GM23248 (cell line): ENCODE measurements around the gene HSPA1A. TPM values are rescaled to one million over a fixed set of nuclear protein-coding genes. Genes with fewer than 3 reads are reported as not detected.

Experiments
- DNase-seq: peaks from one replicate; pipeline ENCODE4 v3.0.0-alpha.2; 2015
- H2AFZ ChIP-seq: fragments of 200-600 bp; sonication (generic); 2 replicates; pipeline ENCODE4 v1.6.1; 2016; ENCODE audit warnings: antibody characterized with exemption
- H3F3A ChIP-seq: fragments of 200-600 bp; sonication (generic); 2 replicates; pipeline ENCODE4 v1.6.1; 2016; ENCODE audit warnings: mild to moderate bottlenecking, antibody characterized with exemption, mixed run types; ENCODE audit not compliant: insufficient read depth
- H3K27ac ChIP-seq: fragments of 200-600 bp; sonication (generic); 2 replicates; pipeline ENCODE4 v1.5.1; 2016; ENCODE audit warnings: mild to moderate bottlenecking
- H3K27me3 ChIP-seq: fragments of 200-600 bp; sonication (generic); replicated peaks from 2 replicates; pipeline ENCODE4 v1.6.1; 2016; ENCODE audit warnings: mild to moderate bottlenecking; ENCODE audit not compliant: insufficient read depth
- H3K36me3 ChIP-seq: fragments of 200-600 bp; sonication (generic); 2 replicates; pipeline ENCODE4 v1.6.1; 2016; ENCODE audit warnings: low read depth, mild to moderate bottlenecking
- H3K4me1 ChIP-seq: fragments of 200-600 bp; sonication (generic); 2 replicates; pipeline ENCODE4 v1.6.1; 2016; ENCODE audit warnings: mild to moderate bottlenecking; ENCODE audit not compliant: insufficient read depth
- H3K4me2 ChIP-seq: fragments of 200-600 bp; sonication (generic); one replicate; pipeline ENCODE4 v1.6.1; 2016; ENCODE audit warnings: mild to moderate bottlenecking; ENCODE audit not compliant: unreplicated experiment
- H3K4me3 ChIP-seq: fragments of 200-600 bp; sonication (generic); 2 replicates; pipeline ENCODE4 v1.5.1; 2016; ENCODE audit warnings: mild to moderate bottlenecking
- H3K79me2 ChIP-seq: fragments of 200-600 bp; sonication (generic); 2 replicates; pipeline ENCODE4 v1.6.1; 2016; ENCODE audit warnings: mild to moderate bottlenecking; ENCODE audit not compliant: insufficient read depth
- H3K9ac ChIP-seq: fragments of 200-600 bp; sonication (generic); 2 replicates; pipeline ENCODE4 v1.6.1; 2016; ENCODE audit warnings: mild to moderate bottlenecking
- H3K9me2 ChIP-seq: fragments of 200-600 bp; sonication (generic); 2 replicates; pipeline ENCODE4 v1.6.1; 2016; ENCODE audit warnings: mixed run types, mild to moderate bottlenecking, moderate library complexity; ENCODE audit not compliant: insufficient read depth
- H3K9me3 ChIP-seq: fragments of 200-600 bp; sonication (generic); one replicate; pipeline ENCODE4 v1.6.1; 2017; ENCODE audit warnings: low read depth
- H4K20me1 ChIP-seq: fragments of 200-600 bp; sonication (generic); 2 replicates; pipeline ENCODE4 v1.6.0; 2016; ENCODE audit not compliant: insufficient read depth
- EZH2 ChIP-seq: fragments of 200-600 bp; sonication (generic); IDR thresholded peaks from 2 replicates; pipeline ENCODE4 v1.6.1; 2018; ENCODE audit warnings: antibody characterized with exemption, mild to moderate bottlenecking; ENCODE audit not compliant: insufficient read depth, poor library complexity, severe bottlenecking
- EZH2phosphoT487 ChIP-seq: fragments of 200-600 bp; sonication (generic); IDR thresholded peaks from 2 replicates; pipeline ENCODE4 v1.6.1; 2018; ENCODE audit warnings: antibody characterized with exemption, moderate library complexity, mild to moderate bottlenecking, low read depth; ENCODE audit not compliant: insufficient read depth
- WGBS, 2 experiments: methylation state at CpG; one replicate each; pipeline ENCODE4 v1.1.6; 2015 to 2017; ENCODE audit warnings: low lambda C conversion rate in 2 of 2, low coverage in 1 of 2; ENCODE audit errors: missing lambda C conversion rate in 2 of 2; 5-methylcytosine and 5-hydroxymethylcytosine counted together
- in situ Hi-C: fragments of 300-500 bp; cut with MboI; formaldehyde crosslinking; loops from 2 replicates; pipeline ENCODE4 v1.15.0; 2020
- polyA plus RNA-seq: library from polyadenylated mRNA; unstranded; fragments of >200 nt; fragmentation: Nextera tagmentation; extraction: Ambion mirVana; gene quantifications from 2 replicates; pipeline ENCODE4 v1.2.1, GENCODE V29; 2016
- small RNA-seq: library from RNA; depleted of rRNA; stranded (forward); fragments of <200 nt; gene quantifications from one replicate; pipeline ENCODE3, GENCODE V24; 2014; ENCODE audit warnings: low read depth, low replicate concordance
- total RNA-seq: library from RNA; depleted of rRNA; stranded (reverse); fragments of >200 nt; shearing (Covaris generic); gene quantifications from 2 replicates; pipeline ENCODE4 v1.2.3, GENCODE V29; 2014; rRNA removed

HSPA1A gene
- total and polyA plus RNA-seq, 2 experiments from 2014 or later = 67.5 to 107 TPM

- Histone ChIP-seq H3K9me3 (no peaks in the 10 kb centered on the region), H3K9ac (no peak overlapping the region), H3K79me2 (peaks cover 11% of the 10 kb centered on the region), H3K9me2 (no peaks in the 10 kb centered on the region), H3F3A (0 out of 2 replicates have a peak, but pooled peaks cover 7% of the 10 kb centered on the region), H4K20me1 (no peaks in the 10 kb centered on the region), H3K36me3 (no peaks in the 10 kb centered on the region), H3K4me2 (no peak overlapping the region), H2AFZ (no peak overlapping the region), H3K4me1 (peaks cover 11% of the 10 kb centered on the region), H3K27ac (no peak overlapping the region), H3K4me3 (no peak overlapping the region), H3K27me3 (no peaks in the 10 kb centered on the region)
- WGBS, 2 experiments = 84 to 87% methylated on average over 8 of the region's 8 CpGs
- TF ChIP-seq EZH2phosphoT487 (no peak), EZH2 (no peak)
- DNase-seq = no peak
- in situ Hi-C loops = no loop called here
Observed at GRCh38 chr6:31864818-31865204, 49.5 kb downstream of the HSPA1A start.

- no peak overlapping the region for H3K4me2 ChIP-seq
- in situ Hi-C loops = no loop called here
- H3K36me3 ChIP-seq = no peaks in the 10 kb centered on the region
- H3F3A ChIP-seq = 0 out of 2 replicates have a peak, but pooled peaks cover 7% of the 10 kb centered on the region
- no peak for DNase-seq
- TF ChIP-seq EZH2 (no peak), EZH2phosphoT487 (no peak)
- no peak overlapping the region for H3K4me3 ChIP-seq
- H3K79me2 ChIP-seq = peaks cover 11% of the 10 kb centered on the region
- H2AFZ ChIP-seq = no peak overlapping the region
- no peaks in the 10 kb centered on the region for H3K9me2 ChIP-seq
- WGBS, 2 experiments = 83 to 85% methylated on average over 21 of the region's 21 CpGs
- H3K4me1 ChIP-seq = peaks cover 11% of the 10 kb centered on the region
- H3K9ac ChIP-seq = no peak overlapping the region
- H3K27ac ChIP-seq = no peak overlapping the region
- no peaks in the 10 kb centered on the region for H3K9me3 ChIP-seq
- no peaks in the 10 kb centered on the region for H4K20me1 ChIP-seq
- no peaks in the 10 kb centered on the region for H3K27me3 ChIP-seq
Observed at GRCh38 chr6:31865205-31866118, 50.1 kb downstream of the HSPA1A start.

Small RNA genes lying within 50 kb of the gene (small RNA-seq; reads per million reads assigned to genes)
- not detected for gene RF00019
- 14.9 reads per million, percentile 87 among the genes with 10 or more reads in this experiment for gene SNORD48
- not detected for gene SNORD52

Other genes with a start within 250 kb of the HSPA1A start
Only the 30 nearest of the 40 such genes appear.
- 161 and 198 TPM in 2 replicates for gene BAG6, start 162.9 kb upstream of the HSPA1A start, total RNA-seq
- gene BAG6, start 162.9 kb upstream of the HSPA1A start, polyA plus RNA-seq = 88.2 and 90.8 TPM in 2 replicates
- 0.76 and 3.3 TPM in 2 replicates for gene APOM, start 159.6 kb upstream of the HSPA1A start, total RNA-seq
- gene APOM, start 159.6 kb upstream of the HSPA1A start, polyA plus RNA-seq = 5.6 and 5.9 TPM in 2 replicates
- gene C6orf47, start 154.8 kb upstream of the HSPA1A start, total RNA-seq = 20.3 and 28.5 TPM in 2 replicates
- gene C6orf47, start 154.8 kb upstream of the HSPA1A start, polyA plus RNA-seq = 19.4 and 19.5 TPM in 2 replicates
- gene GPANK1, start 150.5 kb upstream of the HSPA1A start, total RNA-seq = 10.6 and 11.3 TPM in 2 replicates
- gene GPANK1, start 150.5 kb upstream of the HSPA1A start, polyA plus RNA-seq = 19.3 and 20.0 TPM in 2 replicates
- gene CSNK2B, start 149.5 kb upstream of the HSPA1A start, total RNA-seq = 186 and 256 TPM in 2 replicates
- 224 and 229 TPM in 2 replicates for gene CSNK2B, start 149.5 kb upstream of the HSPA1A start, polyA plus RNA-seq
- gene LY6G5B, start 145.6 kb upstream of the HSPA1A start, total RNA-seq = 2.7 and 7.5 TPM in 2 replicates
- gene LY6G5B, start 145.6 kb upstream of the HSPA1A start, polyA plus RNA-seq = 3.9 and 5.9 TPM in 2 replicates
- 1.7 TPM in 1 of 2 replicates, not detected in the other for gene LY6G5C, start 134.5 kb upstream of the HSPA1A start, total RNA-seq
- 5.0 and 5.1 TPM in 2 replicates for gene LY6G5C, start 134.5 kb upstream of the HSPA1A start, polyA plus RNA-seq
- 54.0 and 59.9 TPM in 2 replicates for gene ABHD16A, start 112.2 kb upstream of the HSPA1A start, total RNA-seq
- 48.0 and 48.5 TPM in 2 replicates for gene ABHD16A, start 112.2 kb upstream of the HSPA1A start, polyA plus RNA-seq
- gene LY6G6F, start 108.7 kb upstream of the HSPA1A start, total RNA-seq = not detected in 2 replicates
- gene LY6G6F, start 108.7 kb upstream of the HSPA1A start, polyA plus RNA-seq = not detected in 2 replicates
- gene LY6G6D, start 100.2 kb upstream of the HSPA1A start, total RNA-seq = not detected in 2 replicates
- not detected in 2 replicates for gene LY6G6D, start 100.2 kb upstream of the HSPA1A start, polyA plus RNA-seq
- gene LY6G6C, start 93.8 kb upstream of the HSPA1A start, total RNA-seq = not detected in 2 replicates
- gene LY6G6C, start 93.8 kb upstream of the HSPA1A start, polyA plus RNA-seq = not detected in 2 replicates
- gene MPIG6B, start 92.2 kb upstream of the HSPA1A start, total RNA-seq = not detected in 2 replicates
- not detected in 2 replicates for gene MPIG6B, start 92.2 kb upstream of the HSPA1A start, polyA plus RNA-seq
- gene DDAH2, start 86.2 kb upstream of the HSPA1A start, total RNA-seq = 76.6 and 93.3 TPM in 2 replicates
- gene DDAH2, start 86.2 kb upstream of the HSPA1A start, polyA plus RNA-seq = 77.7 and 90.2 TPM in 2 replicates
- 447 and 576 TPM in 2 replicates for gene CLIC1, start 79.0 kb upstream of the HSPA1A start, total RNA-seq
- 784 and 791 TPM in 2 replicates for gene CLIC1, start 79.0 kb upstream of the HSPA1A start, polyA plus RNA-seq
- 4.3 and 7.1 TPM in 2 replicates for gene MSH5, start 75.5 kb upstream of the HSPA1A start, total RNA-seq
- 2.0 and 2.9 TPM in 2 replicates for gene MSH5, start 75.5 kb upstream of the HSPA1A start, polyA plus RNA-seq
- gene SAPCD1, start 52.9 kb upstream of the HSPA1A start, total RNA-seq = 2.5 TPM in 1 of 2 replicates, not detected in the other
- 0.85 and 1.3 TPM in 2 replicates for gene SAPCD1, start 52.9 kb upstream of the HSPA1A start, polyA plus RNA-seq
- 0.54 TPM in 1 of 2 replicates, not detected in the other for gene VWA7, start 38.2 kb upstream of the HSPA1A start, total RNA-seq
- gene VWA7, start 38.2 kb upstream of the HSPA1A start, polyA plus RNA-seq = 0.37 and 0.56 TPM in 2 replicates
- gene VARS1, start 19.8 kb upstream of the HSPA1A start, total RNA-seq = 47.6 and 66.4 TPM in 2 replicates
- gene VARS1, start 19.8 kb upstream of the HSPA1A start, polyA plus RNA-seq = 39.1 and 39.8 TPM in 2 replicates
- 32.5 and 40.3 TPM in 2 replicates for gene LSM2, start 8.6 kb upstream of the HSPA1A start, total RNA-seq
- 48.4 and 52.3 TPM in 2 replicates for gene LSM2, start 8.6 kb upstream of the HSPA1A start, polyA plus RNA-seq
- gene HSPA1L, start 260 bp upstream of the HSPA1A start, total RNA-seq = 1.3 and 1.7 TPM in 2 replicates
- 0.85 and 0.91 TPM in 2 replicates for gene HSPA1L, start 260 bp upstream of the HSPA1A start, polyA plus RNA-seq
- 104 and 124 TPM in 2 replicates for gene HSPA1B, start 12.2 kb downstream of the HSPA1A start, total RNA-seq
- 58.0 and 61.3 TPM in 2 replicates for gene HSPA1B, start 12.2 kb downstream of the HSPA1A start, polyA plus RNA-seq
- gene NEU1, start 47.3 kb downstream of the HSPA1A start, total RNA-seq = 38.3 and 40.2 TPM in 2 replicates
- 27.8 TPM in 2 replicates for gene NEU1, start 47.3 kb downstream of the HSPA1A start, polyA plus RNA-seq
- gene SLC44A4, start 63.5 kb downstream of the HSPA1A start, total RNA-seq = not detected in 2 replicates
- not detected in 2 replicates for gene SLC44A4, start 63.5 kb downstream of the HSPA1A start, polyA plus RNA-seq
- 40.2 and 41.5 TPM in 2 replicates for gene EHMT2, start 82.2 kb downstream of the HSPA1A start, total RNA-seq
- 26.5 and 27.5 TPM in 2 replicates for gene EHMT2, start 82.2 kb downstream of the HSPA1A start, polyA plus RNA-seq
- gene ZBTB12, start 86.5 kb downstream of the HSPA1A start, total RNA-seq = 2.0 and 6.1 TPM in 2 replicates
- not detected in 2 replicates for gene ZBTB12, start 86.5 kb downstream of the HSPA1A start, polyA plus RNA-seq
- gene C2, start 112.2 kb downstream of the HSPA1A start, total RNA-seq = 1.3 and 2.1 TPM in 2 replicates
- gene C2, start 112.2 kb downstream of the HSPA1A start, polyA plus RNA-seq = 1.4 and 2.3 TPM in 2 replicates
- 4.4 and 7.3 TPM in 2 replicates for gene CFB, start 130.6 kb downstream of the HSPA1A start, total RNA-seq
- gene CFB, start 130.6 kb downstream of the HSPA1A start, polyA plus RNA-seq = 3.4 and 3.9 TPM in 2 replicates
- 62.9 and 77.9 TPM in 2 replicates for gene NELFE, start 143.4 kb downstream of the HSPA1A start, total RNA-seq
- gene NELFE, start 143.4 kb downstream of the HSPA1A start, polyA plus RNA-seq = 108 and 114 TPM in 2 replicates
- gene SKIC2, start 143.6 kb downstream of the HSPA1A start, total RNA-seq = 54.9 and 65.4 TPM in 2 replicates
- gene SKIC2, start 143.6 kb downstream of the HSPA1A start, polyA plus RNA-seq = 46.9 and 47.7 TPM in 2 replicates
- gene DXO, start 156.6 kb downstream of the HSPA1A start, total RNA-seq = 24.2 and 31.0 TPM in 2 replicates
- 23.3 and 26.6 TPM in 2 replicates for gene DXO, start 156.6 kb downstream of the HSPA1A start, polyA plus RNA-seq